Raji (cell line): Measurements from ENCODE around the gene VDAC2.
A peak's percentile ranks its signal among the peaks of the same experiment; 100 is the strongest.

Experiments used
- POLR2A ChIP-seq: IDR thresholded peaks from 2 replicates; pipeline ENCODE4 v1.6.1; 2011; ENCODE audit warnings: low read depth, low read length, control low read depth; ENCODE audit not compliant: insufficient read depth

Gene VDAC2

DNA sequence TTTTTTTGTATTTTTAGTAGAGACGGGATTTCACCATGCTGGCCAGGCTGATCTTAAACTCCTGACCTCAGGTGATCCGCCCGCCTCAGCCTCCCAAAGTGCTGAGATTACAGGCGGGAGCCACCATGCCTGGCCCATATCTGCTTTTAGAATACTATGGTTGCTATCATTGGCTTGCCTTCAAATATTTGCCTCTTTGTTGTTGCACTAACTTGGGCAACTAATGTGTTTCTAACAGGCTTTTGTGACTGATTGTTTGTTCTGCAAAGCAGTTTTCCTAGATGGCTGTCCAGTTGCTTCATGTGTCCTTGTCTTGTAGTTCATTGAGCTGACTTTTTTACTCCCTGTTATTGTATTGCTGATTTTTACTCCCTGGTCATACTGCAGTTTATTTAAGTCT, 9.7 kb downstream of the VDAC2 start:
- no peak for TF ChIP-seq POLR2A

- no peak for TF ChIP-seq POLR2A
Observed at GRCh38 chr10:75223507-75223906, 12.9 kb downstream of the VDAC2 start.

DNA sequence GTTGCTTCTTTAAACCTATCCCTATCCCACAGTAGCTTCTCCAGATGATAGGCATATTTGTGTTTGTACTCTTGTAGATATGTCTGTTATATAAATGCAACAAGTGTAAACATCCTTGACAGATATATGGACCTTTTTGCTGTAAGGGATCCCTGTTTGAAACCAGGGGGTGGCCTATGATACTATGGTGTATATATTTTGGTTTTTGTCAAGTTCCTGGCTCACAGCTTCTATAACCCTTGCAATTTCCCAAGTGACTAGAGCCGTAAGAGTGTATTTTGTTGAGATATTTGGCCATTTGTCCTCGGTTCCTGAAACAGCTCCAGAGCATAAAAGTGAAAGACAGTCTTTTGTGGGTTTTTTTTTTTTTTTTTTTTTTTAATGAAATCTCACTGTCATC, 15.5 kb downstream of the VDAC2 start:
- no peak for TF ChIP-seq POLR2A

DNA sequence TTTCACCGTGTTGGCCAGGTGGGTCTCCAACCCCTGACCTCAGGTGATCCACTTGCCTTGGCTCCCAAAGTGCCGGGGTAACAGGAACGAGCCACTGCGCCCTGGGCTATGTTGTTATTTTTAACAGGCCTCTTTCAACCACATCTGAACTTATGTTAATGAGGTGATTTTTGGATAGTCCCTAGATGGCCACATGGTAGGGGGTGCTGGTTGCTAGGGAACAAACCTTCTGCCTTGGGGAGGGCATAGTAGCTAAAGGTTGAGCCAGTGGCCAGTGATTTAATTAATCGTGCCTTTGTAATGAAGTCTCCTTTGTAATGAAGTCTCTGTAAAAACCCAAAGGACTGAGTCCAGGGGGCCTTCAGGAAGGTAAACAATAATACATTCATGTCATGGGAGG, 16.1 kb downstream of the VDAC2 start:
- TF ChIP-seq POLR2A, result no peak

GRCh38 chr10:75228278-75228677, 17.7 kb downstream of the VDAC2 start:
- no peak for TF ChIP-seq POLR2A

DNA sequence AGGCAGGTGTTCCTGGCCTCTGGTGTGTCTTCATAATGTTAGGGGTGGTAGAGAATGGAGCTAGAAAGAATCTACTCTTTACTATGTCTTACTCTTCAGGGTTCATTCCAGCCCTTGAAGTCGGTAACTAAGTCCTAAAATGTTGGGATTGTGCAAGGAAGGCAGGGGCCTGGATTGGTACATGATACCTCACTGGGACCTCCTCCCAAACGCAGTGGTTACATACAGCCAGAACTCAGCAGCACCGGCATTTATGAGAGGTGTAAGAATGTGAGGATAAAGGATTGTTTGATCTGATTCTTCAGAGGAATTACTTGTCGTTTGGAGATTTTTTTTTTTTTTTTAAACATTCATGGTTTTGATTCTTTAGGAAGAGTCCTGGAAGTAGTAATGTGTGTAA, 18.2 kb downstream of the VDAC2 start:
- TF ChIP-seq POLR2A, result no peak

- no peak for TF ChIP-seq POLR2A
Observed at GRCh38 chr10:75229971-75230370, 19.4 kb downstream of the VDAC2 start.

DNA sequence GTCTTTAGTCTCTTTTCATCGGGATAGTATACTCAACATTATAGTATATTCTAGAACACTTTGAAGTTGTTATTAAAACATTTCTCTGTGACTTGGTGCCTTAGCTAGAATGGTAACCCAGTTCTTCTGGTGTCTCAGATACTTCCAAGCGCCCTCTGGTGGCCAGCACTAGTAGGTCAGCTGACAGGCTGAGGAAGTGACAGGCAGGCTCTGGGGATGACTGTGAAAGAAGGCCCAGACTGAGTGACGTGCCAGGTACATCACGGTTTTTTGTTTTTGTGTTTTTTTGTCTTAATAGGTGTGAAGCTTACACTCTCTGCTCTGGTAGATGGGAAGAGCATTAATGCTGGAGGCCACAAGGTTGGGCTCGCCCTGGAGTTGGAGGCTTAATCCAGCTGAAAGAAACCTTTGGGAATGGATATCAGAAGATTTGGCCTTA, 20.0 kb downstream of the VDAC2 start:
- TF ChIP-seq POLR2A, result no peak

DNA sequence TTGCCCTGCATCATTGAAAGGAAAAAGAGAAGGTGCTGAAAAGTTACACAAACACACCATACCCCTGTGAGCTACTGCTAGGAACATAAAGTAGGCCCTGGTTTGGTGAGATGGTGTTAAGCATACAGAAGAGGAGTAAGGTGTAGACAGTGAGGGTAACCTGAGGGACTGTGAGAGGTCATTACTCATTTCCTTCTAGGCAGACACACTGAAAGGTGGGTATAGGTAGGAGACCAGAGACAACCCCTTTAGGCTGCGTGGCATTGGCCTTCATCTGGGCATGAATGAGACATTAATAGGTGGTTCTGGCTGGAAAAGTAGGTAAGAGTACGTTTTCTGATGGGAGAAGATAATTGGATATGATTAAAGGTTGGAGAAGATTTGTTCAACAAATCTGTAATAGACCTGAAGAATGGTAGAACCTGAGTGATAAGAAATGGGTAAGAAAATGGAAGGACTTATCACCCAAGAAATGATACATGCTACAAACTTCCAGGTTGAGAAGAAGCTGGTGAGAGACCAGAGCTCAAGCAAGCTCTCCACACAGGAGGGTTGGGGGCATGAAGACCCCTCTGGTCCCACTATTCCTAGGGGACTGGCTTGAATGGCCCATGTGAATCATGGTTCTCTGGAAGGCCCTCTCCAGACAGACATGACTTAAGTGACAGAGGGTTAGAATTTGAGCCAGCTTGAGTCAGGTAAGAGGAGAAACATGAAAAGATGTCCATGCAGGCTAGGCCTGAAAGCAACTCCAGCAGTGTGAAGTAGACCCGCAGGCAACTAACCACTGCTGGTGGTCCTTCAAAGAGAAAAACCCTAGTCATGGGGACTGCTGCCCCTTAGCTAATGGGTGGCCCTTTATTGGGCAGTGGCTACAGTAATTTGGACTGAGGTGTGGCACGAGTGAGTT, 21.3 kb downstream of the VDAC2 start:
- no peak; the same call in 1 of the 2 replicates for TF ChIP-seq POLR2A

DNA sequence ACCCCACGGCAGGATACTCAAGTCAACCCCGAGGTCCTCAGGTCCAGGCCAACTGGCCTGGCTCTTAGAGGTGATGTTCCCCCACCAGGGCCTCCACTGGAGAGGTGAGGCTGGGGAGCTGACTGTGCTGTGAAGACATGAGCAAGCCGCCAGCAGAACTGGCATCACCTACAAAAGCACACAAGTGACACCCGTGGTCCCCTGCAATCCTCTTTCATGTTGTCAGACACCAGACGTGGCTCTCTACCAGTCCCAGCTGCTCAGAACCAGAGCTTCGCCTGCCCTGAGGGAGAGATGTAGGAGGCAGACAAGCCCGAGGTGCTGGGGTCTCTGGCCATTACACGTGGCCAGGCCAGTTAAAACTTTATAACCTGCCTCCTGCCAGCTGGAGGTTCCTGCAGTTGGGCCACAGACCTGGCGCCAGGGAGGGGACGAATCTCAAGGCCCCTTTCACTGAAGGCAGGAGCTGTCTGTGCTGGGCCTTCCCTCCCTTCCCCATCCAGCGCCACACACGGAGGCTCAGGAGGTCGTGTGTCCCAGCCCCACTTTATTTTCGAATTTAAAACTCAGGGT, 22.9 kb downstream of the VDAC2 start:
- no peak for TF ChIP-seq POLR2A

- peak; percentile 65 for TF ChIP-seq POLR2A
Observed at GRCh38 chr10:75234017-75234682, 23.6 kb downstream of the VDAC2 start.

- TF ChIP-seq POLR2A, result no peak
Observed at GRCh38 chr10:75234683-75235374, 24.2 kb downstream of the VDAC2 start.

DNA sequence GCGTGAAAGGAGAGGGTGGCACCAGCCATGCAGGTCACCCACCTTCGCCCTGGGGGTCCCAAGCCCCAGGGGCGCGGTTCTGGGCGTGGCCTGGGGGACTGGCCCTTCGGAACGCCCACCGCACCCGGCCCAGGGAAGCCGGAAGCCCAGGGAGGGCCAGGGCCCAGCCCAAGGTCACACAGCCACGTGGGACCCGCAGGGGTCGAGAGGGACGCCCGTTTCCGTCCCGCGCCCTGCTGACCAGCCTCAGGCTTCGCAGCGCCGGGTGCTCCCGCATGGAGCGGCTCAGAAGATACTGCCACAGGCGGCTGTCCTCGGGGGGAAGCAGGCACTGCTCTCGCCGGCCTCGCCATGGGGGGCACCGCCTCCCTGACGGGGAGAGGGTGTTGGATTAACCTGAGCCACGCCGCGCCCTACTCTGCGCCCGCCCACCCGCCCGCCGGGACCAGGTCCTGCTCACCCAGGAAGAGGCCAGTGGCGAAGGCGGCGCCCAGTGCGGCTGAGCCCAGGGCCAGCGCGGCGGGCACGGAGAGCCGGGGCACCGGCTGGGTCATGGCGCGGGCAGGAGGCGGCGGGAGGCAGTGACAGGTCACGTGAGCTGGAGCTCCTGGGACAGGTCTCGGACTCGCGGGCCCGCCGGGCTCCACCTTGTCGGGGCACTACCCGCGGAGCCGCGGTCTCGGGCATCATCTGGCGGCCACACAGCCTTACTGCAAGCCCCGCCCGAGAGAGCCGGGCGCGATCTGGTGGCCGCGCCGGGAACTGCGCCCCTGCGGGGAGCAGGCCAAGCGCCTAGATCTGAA, 25.0 kb downstream of the VDAC2 start, which contains the start of gene COMTD1:
Gene COMTD1 (minus strand): TSS at position 583 of the 803 bp plus-strand sequence. CDS start 29 bp downstream, at position 554.
- peak; percentile 67 for TF ChIP-seq POLR2A

GRCh38 chr10:75236178-75236825, 25.7 kb downstream of the VDAC2 start:
- TF ChIP-seq POLR2A, result no peak
